ENCODE data around the gene EEF1AKMT3. TPM values are rescaled to one million over a fixed set of nuclear protein-coding genes. Genes with fewer than 3 reads are reported as not detected.

EEF1AKMT3 gene
- total RNA-seq, 1 experiment from 2014 or later = 5.0 TPM

GRCh38 chr12:57795354-57795753, 22.9 kb downstream of the EEF1AKMT3 start (continued):
- TF ChIP-seq YY1 (IDR thresholded peaks at IDR 0.05; ENCODE audit: extremely low read depth, insufficient replicate concordance, low read depth, low read length) = no peak
- TF ChIP-seq POLR2AphosphoS5 (IDR thresholded peaks at IDR 0.05; ENCODE audit: low read depth, low read length) = no peak

- peaks cover 10% of the 10 kb centered on the region for H3K79me2 ChIP-seq (ENCODE audit: insufficient read depth, low read length)
- no peaks in the 10 kb centered on the region for H3K9me3 ChIP-seq (ENCODE audit: control insufficient read depth in 1 of 2, insufficient read depth in 1 of 2, low read depth in 1 of 2, low read length in 2 of 2)
- H3K27me3 ChIP-seq (ENCODE audit: insufficient read depth, low read length) = no peaks in the 10 kb centered on the region
- no peak overlapping the region for H3K4me2 ChIP-seq (ENCODE audit: low read length)
- ATAC-seq = no peak
- peaks cover 0 to 8% of the 10 kb centered on the region in 2 experiments; a peak in 2 of 4 replicates for H3K4me1 ChIP-seq (ENCODE audit: control insufficient read depth in 1 of 2, insufficient read depth in 2 of 2, low read length in 2 of 2)
- no peaks in the 10 kb centered on the region for H4K20me1 ChIP-seq (ENCODE audit: insufficient read depth)
- ChIA-PET CTCF (interaction anchor here (1.0 kb wide), 1 partner anchor 14 kb away, joined by 3 read pairs; no protein-coding TSS in a partner anchor), RAD21 (ENCODE audit: low non-redundant PET in 1 of 2, low total read pairs in 2 of 2, uncharacterized antibody in 2 of 2, unreplicated experiment in 2 of 2) (no interaction called here), POLR2A (interaction anchor here (1.1 kb wide), 1 partner anchor 9 kb away, joined by 3 read pairs; no protein-coding TSS in a partner anchor)
- no peak overlapping the region for H3K9ac ChIP-seq (ENCODE audit: low read length)
- H3K4me3 ChIP-seq (replicated peaks in 1 of 2; ENCODE audit: low read depth in 1 of 2, low read length in 2 of 2) = no peak overlapping the region
- TF ChIP-seq, protein P1, sequence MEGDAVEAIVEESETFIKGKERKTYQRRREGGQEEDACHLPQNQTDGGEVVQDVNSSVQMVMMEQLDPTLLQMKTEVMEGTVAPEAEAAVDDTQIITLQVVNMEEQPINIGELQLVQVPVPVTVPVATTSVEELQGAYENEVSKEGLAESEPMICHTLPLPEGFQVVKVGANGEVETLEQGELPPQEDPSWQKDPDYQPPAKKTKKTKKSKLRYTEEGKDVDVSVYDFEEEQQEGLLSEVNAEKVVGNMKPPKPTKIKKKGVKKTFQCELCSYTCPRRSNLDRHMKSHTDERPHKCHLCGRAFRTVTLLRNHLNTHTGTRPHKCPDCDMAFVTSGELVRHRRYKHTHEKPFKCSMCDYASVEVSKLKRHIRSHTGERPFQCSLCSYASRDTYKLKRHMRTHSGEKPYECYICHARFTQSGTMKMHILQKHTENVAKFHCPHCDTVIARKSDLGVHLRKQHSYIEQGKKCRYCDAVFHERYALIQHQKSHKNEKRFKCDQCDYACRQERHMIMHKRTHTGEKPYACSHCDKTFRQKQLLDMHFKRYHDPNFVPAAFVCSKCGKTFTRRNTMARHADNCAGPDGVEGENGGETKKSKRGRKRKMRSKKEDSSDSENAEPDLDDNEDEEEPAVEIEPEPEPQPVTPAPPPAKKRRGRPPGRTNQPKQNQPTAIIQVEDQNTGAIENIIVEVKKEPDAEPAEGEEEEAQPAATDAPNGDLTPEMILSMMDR (IDR thresholded peaks at IDR 0.05 in 2 of 3, conservative IDR thresholded peaks at IDR 0.05 in 1 of 3; ENCODE audit: borderline replicate concordance in 1 of 3, insufficient read depth in 1 of 3, low read depth in 2 of 3, low read length in 2 of 3) = no peak
- TF ChIP-seq ATF3 (IDR thresholded peaks at IDR 0.05) (no peak), SP1 (IDR thresholded peaks at IDR 0.05; ENCODE audit: low read depth) (no peak), RAD21 (IDR thresholded peaks at IDR 0.05; ENCODE audit: low read depth) (no peak), EZH2 (IDR thresholded peaks at IDR 0.05) (no peak), ELF1 (IDR thresholded peaks at IDR 0.05; ENCODE audit: borderline replicate concordance, low read depth) (no peak), REST (IDR thresholded peaks at IDR 0.05; ENCODE audit: low read depth) (no peak)
- H3K36me3 ChIP-seq (ENCODE audit: control insufficient read depth in 1 of 2, insufficient read depth in 2 of 2, low read length in 2 of 2) = peaks cover 27 to 30% of the 10 kb centered on the region in 2 experiments; a peak in 3 of 4 replicates
- intact Hi-C loops (cut with micrococcal nuclease) = no loop called here
- no peak overlapping the region for H3K27ac ChIP-seq (ENCODE audit: low read depth, low read length)
- no peak for DNase-seq (ENCODE audit: low read depth, low spot score)
- BruUV-seq (replicated peaks) = no TSS peak
- no peak overlapping the region for H2AFZ ChIP-seq (ENCODE audit: low read depth, low read length, poor library complexity, severe bottlenecking)
- H3K9me2 ChIP-seq (ENCODE audit: insufficient read depth) = no peaks in the 10 kb centered on the region
Observed at GRCh38 chr12:57796996-57797395, 24.6 kb downstream of the EEF1AKMT3 start.

Data from HCT116 (cell line).